ENCODE data around the gene TARDBP. TPM values are rescaled to one million over a fixed set of nuclear protein-coding genes. Genes with fewer than 3 reads are reported as not detected.
"Not testable (repeated sequence)": the region's sequence is repeated elsewhere in the genome, so short reads cannot be mapped to it uniquely, and the experiment has no call there.

Gene TARDBP
- total and polyA plus RNA-seq, 9 of the 15 experiments (the other 6 are each of a cell fraction or from before 2014, with no cell fraction given), result 122 to 515 (median 243) TPM

DNA sequence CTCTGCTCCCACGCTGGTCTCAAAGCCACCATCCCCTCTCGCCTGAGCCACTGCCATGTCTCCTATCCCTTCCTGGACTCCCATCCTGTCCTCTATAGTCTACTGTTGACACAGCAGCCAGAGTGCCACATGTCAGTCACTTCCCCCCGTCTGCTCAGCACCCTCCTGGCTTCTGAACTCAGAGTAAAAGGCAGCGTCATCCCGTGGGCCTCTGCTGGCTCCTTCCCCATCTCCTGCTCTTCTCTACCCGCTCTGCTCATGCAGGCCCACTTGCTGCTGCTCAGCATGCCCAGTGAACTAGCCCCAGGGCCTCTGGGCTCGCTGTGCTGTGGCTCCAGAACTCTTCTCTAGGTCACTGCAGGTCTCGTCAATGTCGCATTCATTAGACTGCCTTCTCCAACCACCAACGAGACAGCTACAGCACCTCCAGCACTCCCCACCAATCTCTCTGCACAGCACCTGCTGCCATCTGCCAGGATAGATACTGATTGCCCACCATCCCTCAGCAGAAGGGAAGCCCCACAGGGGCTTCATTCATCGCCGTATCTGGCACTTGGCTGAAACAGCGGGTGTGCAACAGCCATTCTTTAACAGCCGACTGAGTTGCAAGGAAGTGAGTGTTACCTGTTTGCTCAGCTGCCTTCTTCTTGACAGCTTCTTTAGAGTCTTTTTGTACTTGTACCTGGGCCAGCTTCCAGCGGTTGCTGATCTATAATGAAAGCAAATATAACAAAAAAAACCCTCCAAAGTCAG, 59.2 kb downstream of the TARDBP start:
- peaks cover 93% of the 10 kb centered on the region for H3K36me3 ChIP-seq (ENCODE audit: control insufficient read depth, insufficient read depth, low read length)
- BruUV-seq (replicated peaks), result no TSS peak
- ChIA-PET CTCF (ENCODE audit: low intra/inter-chr PET ratio) (no interaction called here), POLR2A (interaction anchor here (1.1 to 1.9 kb wide), 3 partner anchors 10 to 41 kb away, joined by 3 to 8 read pairs (median 5); no protein-coding TSS in a partner anchor)
- no peak for TF ChIP-seq TGIF2 (CRISPR knock-in tag; IDR thresholded peaks at IDR 0.05)
- TF ChIP-seq POLR2A (conservative IDR thresholded peaks at IDR 0.05), result 0 out of 2 replicates have a peak, but pooled peaks have one; percentile 44
- H3K27ac ChIP-seq (ENCODE audit: extremely low read depth, low read depth, low read length), result no peak overlapping the region
- FAIRE-seq (no peak), DNase-seq (ENCODE audit: extremely low read depth in 1 of 4, low spot score in 3 of 4) (no peak), ATAC-seq (no peak)
- no peaks in the 10 kb centered on the region for H3K79me2 ChIP-seq (ENCODE audit: control insufficient read depth, insufficient read depth, low read length)
- H3K4me1 ChIP-seq (replicated peaks in 1 of 2; ENCODE audit: control insufficient read depth in 2 of 2, insufficient read depth in 2 of 2, low read length in 2 of 2), result no peaks in the 10 kb centered on the region
- no peaks in the 10 kb centered on the region for H3K9me1 ChIP-seq (ENCODE audit: control insufficient read depth, insufficient read depth, low read length)
- no peaks in the 10 kb centered on the region for H3K9me3 ChIP-seq (replicated peaks; ENCODE audit: control insufficient read depth, insufficient read depth, low read depth, low read length)
- no peak overlapping the region for H3K4me3 ChIP-seq
- intact Hi-C loops (cut with micrococcal nuclease), result no loop called here
- H3K27me3 ChIP-seq (ENCODE audit: control insufficient read depth in 2 of 2, insufficient read depth in 2 of 2, low read length in 2 of 2), result no peaks in the 10 kb centered on the region
- no peaks in the 10 kb centered on the region for H4K20me1 ChIP-seq (replicated peaks; ENCODE audit: control insufficient read depth, insufficient read depth, low read length)
- no peak overlapping the region for H3K4me2 ChIP-seq (ENCODE audit: insufficient read depth, low read length)
- H2AFZ ChIP-seq (ENCODE audit: low read depth, low read length), result no peak overlapping the region
- in situ Hi-C loops (cut with MboI), result no loop called here
- no peak overlapping the region for H3K9ac ChIP-seq (ENCODE audit: insufficient read depth in 1 of 2, low read depth in 2 of 2, low read length in 2 of 2)
- WGBS (ENCODE audit: insufficient coverage, low coverage, missing lambda C conversion rate), result 86% methylated on average over 15 of the region's 15 CpGs

DNA sequence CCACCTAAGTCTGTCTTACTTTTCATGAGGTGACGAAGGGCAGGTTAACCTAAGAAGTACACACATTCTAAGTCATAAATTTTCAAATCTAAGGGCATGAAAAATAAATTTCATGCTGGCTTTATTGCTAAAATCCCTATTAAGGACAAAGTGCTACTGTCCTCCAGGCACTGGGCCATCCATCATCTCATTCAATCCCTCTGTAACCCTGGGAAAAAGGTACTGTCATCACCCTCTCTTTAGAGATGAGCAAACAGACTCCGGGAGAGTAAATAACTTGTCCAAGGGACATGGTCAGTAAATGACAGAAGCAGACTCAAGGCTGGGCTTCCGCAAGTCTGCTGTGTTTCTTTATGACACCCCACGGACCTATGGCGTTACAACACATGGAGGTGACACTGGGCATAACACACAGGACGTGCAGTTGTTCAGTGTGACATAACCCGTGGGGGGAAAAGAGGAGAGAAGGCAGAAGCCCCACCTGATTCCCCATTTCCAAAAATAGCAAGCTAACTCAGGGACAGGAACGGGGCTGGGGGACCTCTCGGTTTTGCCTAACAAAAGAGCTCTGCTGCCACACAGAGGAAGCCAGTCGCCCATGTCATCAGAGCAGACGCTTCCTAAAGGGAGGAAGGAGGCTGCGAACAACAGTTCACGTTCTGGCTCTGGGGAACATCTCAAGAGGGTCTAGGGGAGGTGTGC, 59.9 kb downstream of the TARDBP start:
- ChIA-PET CTCF (ENCODE audit: low intra/inter-chr PET ratio) (no interaction called here), POLR2A (interaction anchor here (0.6 to 1.5 kb wide), 3 partner anchors 9 to 13 kb away, joined by 3 read pairs; partner anchors contain the start of gene SRM)
- in situ Hi-C loops (cut with MboI), result no loop called here
- FAIRE-seq (no peak), DNase-seq (ENCODE audit: extremely low read depth in 1 of 4, low spot score in 3 of 4) (no peak), ATAC-seq (no peak)
- Histone ChIP-seq H3K4me3 (no peak overlapping the region), H2AFZ (ENCODE audit: low read depth, low read length) (no peak overlapping the region), H3K4me1 (replicated peaks in 1 of 2; ENCODE audit: control insufficient read depth in 2 of 2, insufficient read depth in 2 of 2, low read length in 2 of 2) (no peaks in the 10 kb centered on the region), H3K27me3 (ENCODE audit: control insufficient read depth in 2 of 2, insufficient read depth in 2 of 2, low read length in 2 of 2) (no peaks in the 10 kb centered on the region), H3K27ac (ENCODE audit: extremely low read depth, low read depth, low read length) (no peak overlapping the region), H3K9ac (ENCODE audit: insufficient read depth in 1 of 2, low read depth in 2 of 2, low read length in 2 of 2) (no peak overlapping the region), H4K20me1 (replicated peaks; ENCODE audit: control insufficient read depth, insufficient read depth, low read length) (no peaks in the 10 kb centered on the region), H3K79me2 (ENCODE audit: control insufficient read depth, insufficient read depth, low read length) (no peaks in the 10 kb centered on the region), H3K9me3 (replicated peaks; ENCODE audit: control insufficient read depth, insufficient read depth, low read depth, low read length) (no peaks in the 10 kb centered on the region), H3K9me1 (ENCODE audit: control insufficient read depth, insufficient read depth, low read length) (no peaks in the 10 kb centered on the region), H3K36me3 (ENCODE audit: control insufficient read depth, insufficient read depth, low read length) (peaks cover 96% of the 10 kb centered on the region), H3K4me2 (ENCODE audit: insufficient read depth, low read length) (no peak overlapping the region)
- TF ChIP-seq ATF6 (CRISPR knock-in tag; IDR thresholded peaks at IDR 0.05), result no peak
- TF ChIP-seq HDAC8 (tag; IDR thresholded peaks at IDR 0.05), result no peak
- TF ChIP-seq ILK (tag; IDR thresholded peaks at IDR 0.05; ENCODE audit: borderline replicate concordance, low read depth), result no peak
- 74% methylated on average over 13 of the region's 13 CpGs for WGBS (ENCODE audit: insufficient coverage, low coverage, missing lambda C conversion rate)
- intact Hi-C loops (cut with micrococcal nuclease), result no loop called here
- no TSS peak for BruUV-seq (replicated peaks)

GRCh38 chr1:11073398-11073797, 60.9 kb downstream of the TARDBP start:
- ATAC-seq; H3K9me3 ChIP-seq (replicated peaks; ENCODE audit: control insufficient read depth, insufficient read depth, low read depth, low read length); BruUV-seq (replicated peaks); H2AFZ ChIP-seq (ENCODE audit: low read depth, low read length); H3K4me1 ChIP-seq (replicated peaks in 1 of 2; ENCODE audit: control insufficient read depth in 2 of 2, insufficient read depth in 2 of 2, low read length in 2 of 2); H3K9me1 ChIP-seq (ENCODE audit: control insufficient read depth, insufficient read depth, low read length); DNase-seq (ENCODE audit: extremely low read depth in 1 of 4, low spot score in 3 of 4); intact Hi-C loops (cut with micrococcal nuclease); H3K27me3 ChIP-seq (ENCODE audit: control insufficient read depth in 2 of 2, insufficient read depth in 2 of 2, low read length in 2 of 2); H4K20me1 ChIP-seq (replicated peaks; ENCODE audit: control insufficient read depth, insufficient read depth, low read length); H3K79me2 ChIP-seq (ENCODE audit: control insufficient read depth, insufficient read depth, low read length); CTCF ChIA-PET (ENCODE audit: low intra/inter-chr PET ratio); H3K27ac ChIP-seq (ENCODE audit: extremely low read depth, low read depth, low read length); H3K9ac ChIP-seq (ENCODE audit: insufficient read depth in 1 of 2, low read depth in 2 of 2, low read length in 2 of 2); FAIRE-seq; H3K4me2 ChIP-seq (ENCODE audit: insufficient read depth, low read length); H3K4me3 ChIP-seq; in situ Hi-C loops (cut with MboI): not testable (repeated sequence)
- 92% methylated on average over 7 of the region's 7 CpGs for WGBS (ENCODE audit: insufficient coverage, low coverage, missing lambda C conversion rate)
- peaks cover 94% of the 10 kb centered on the region for H3K36me3 ChIP-seq (ENCODE audit: control insufficient read depth, insufficient read depth, low read length)
- POLR2A ChIA-PET, result interaction anchor here (1.5 kb wide), 2 partner anchors 8 to 12 kb away, joined by 3 to 4 read pairs; no protein-coding TSS in a partner anchor

Measured in K562 (cell line).